GM21619 (cell line): ENCODE measurements around the gene CEP128.

Experiments
- ATAC-seq: cut with Tn5 transposase; IDR thresholded peaks from one replicate; pipeline ENCODE4 v1.9.1; 2021; ENCODE audit not compliant: unreplicated experiment

The CEP128 gene

DNA sequence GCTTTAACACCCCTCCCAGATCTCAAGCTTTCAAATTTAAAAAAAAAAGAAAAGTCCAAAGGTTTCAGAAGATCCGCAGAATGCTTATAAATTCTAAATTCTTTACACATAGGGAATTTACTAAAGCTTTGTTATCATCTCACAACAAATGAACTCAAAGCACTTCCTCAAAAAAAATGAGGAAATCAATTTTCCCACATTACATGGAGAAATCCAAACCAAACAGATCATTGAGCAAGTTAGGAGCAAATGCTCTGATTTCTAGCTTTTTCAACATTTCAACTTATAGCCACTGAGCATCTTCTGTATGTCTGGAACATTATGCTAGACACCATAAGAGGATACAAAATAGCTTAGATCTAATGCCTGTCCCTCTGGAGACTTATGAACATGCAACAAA lies 161.0 kb downstream of the CEP128 start:
- no peak for ATAC-seq

DNA sequence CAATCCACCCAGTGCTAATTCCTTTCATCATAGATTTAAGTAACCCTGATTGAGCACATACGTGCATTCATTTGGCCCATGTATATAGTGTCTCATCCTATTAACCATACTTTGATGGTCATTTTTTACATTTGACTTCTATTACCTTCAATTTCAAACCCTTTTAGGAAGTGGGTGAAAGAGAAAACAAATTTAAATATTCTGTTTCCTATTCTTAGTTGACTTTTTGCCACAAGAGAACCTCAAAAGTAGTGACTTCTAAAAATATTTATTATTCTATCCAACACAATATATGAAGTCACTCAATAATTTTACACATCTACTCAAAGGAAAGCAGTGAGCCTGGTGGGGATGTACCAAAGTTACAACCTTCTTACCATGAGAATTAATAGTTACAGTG lies 164.9 kb downstream of the CEP128 start:
- ATAC-seq: peak; percentile 56

DNA sequence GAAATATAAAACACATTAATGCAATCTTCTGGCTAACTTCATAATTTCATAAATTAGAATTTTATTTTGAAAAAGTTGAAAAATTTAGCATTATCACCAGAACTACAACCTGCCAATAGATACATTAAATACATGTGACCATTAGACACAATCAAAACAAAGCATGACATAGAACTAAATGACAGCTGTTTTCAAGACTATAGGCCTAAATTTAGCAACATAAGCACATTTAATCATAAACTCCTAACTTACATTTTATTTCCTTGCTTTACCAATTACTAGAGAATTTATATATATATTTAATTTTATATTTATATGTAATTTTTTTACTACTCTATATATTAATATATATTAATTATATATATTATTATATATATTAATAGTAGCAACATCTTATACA lies 165.4 kb downstream of the CEP128 start:
- no peak for ATAC-seq

DNA sequence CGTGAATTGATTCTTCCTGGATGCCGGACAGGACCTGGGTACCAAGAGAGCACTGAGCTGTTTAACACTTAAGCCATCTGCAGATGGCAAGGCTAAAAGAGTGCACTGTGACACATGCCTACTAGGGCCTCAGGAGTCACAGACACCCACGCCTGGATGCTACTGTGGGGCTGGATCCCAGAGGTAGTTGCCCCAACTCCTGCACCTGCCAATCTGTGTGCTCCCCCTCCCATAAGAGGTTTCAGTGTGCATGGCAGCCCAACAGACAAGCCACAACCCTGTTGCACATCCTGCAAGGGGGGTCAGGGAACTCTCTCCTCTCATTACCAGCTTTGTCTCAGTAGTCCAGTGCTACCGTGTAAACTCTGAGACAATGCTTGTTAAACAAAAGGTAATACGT lies 169.0 kb downstream of the CEP128 start:
- no peak for ATAC-seq

DNA sequence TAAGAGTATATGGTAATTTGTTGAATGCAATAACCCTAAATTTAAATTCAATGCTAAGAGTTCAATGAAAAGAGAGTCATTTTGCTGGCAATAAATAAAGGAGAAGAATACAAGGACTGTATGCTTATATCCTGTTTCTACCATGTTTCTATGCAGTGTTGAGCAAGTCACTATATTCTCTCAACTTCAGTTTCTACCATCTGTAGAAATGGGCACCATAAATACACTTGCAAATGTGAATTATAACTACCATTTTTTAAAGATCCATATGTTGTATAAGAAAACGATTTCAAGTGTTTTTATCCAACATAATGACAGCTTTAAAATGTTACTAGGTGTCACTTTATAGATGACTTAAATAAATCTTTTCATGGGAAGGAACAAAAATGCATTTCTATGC lies 170.3 kb downstream of the CEP128 start:
- ATAC-seq: no peak

DNA sequence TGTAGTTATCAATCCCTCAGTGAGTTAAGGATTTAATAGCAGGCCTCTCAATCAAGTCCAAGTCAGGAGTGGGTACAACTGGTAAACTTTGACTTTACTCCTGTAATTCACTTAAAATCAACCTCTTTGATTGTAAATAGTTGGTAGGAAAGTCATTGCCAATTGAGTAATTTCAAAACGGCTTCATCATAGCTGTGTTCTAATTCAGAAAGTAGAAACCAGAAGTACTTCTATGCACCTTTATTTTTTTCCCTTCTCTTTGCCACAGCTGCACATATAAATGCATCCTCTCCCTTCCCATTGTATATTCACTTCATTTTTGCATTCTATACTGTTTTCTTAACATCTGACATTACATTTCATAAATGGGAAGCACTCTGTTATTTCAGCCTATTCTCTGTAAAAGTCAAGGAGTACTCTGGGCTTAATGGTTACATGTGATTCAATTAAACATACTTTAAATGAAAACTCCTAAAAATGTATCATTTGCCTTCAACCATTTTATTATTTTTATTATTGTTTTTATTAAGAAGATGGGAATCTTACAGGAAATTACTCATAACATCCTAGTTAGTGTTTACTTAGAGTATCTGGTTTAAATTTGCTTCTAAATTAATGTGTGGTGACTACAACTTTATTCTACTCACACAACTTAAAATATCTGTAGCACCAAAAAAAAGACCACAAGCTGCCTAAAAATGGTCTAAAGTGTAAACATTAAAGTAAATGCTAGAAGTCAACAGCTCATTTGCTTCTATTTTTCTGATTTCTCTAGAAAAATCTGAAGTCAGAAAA lies 171.2 kb downstream of the CEP128 start:
- ATAC-seq: no peak

DNA sequence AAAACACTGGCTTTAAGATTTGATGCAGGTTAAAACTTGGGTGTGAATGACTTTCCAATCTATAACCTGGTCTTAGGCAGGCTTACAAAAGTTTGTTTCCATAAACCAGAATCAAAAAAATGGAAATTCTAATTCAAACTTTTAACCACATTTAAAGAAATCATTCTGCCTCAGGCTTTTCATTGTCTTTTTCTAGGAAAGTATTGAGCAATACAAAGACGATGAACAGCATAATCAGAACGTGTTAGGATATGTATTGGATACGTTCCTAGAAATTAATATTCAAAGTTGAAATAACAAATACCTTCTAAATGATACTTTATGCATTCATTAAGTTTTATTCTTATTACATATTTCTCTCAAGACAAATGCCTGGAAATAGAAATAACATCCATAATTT lies 172.9 kb downstream of the CEP128 start:
- no peak for ATAC-seq

DNA sequence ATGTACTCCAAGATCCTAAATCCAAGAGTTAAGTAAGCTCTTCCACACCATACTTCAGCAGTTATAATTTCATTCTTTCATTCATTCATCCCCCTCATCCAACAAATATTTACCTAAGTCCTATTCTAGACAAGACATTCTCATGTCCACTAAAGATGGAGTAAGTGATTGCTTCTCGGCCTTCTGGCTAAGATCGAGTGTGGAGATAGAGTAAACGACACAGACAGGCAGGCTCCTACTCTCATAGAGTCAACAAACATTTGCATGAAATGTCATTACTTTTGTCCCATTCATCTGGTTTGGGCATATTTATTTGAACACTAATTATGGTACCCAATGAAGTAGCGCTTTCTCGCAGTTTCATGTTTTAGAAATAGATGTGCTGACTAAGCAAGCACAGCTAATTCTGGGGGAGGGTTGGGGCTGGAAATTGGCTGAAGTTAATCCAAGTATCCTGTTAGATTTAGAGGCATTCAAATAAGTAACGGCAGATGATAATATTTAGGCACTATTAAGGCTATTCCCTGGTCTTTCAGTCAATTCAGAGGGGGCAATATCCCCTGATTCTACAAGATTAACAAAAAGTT lies 176.5 kb downstream of the CEP128 start:
- ATAC-seq: no peak

DNA sequence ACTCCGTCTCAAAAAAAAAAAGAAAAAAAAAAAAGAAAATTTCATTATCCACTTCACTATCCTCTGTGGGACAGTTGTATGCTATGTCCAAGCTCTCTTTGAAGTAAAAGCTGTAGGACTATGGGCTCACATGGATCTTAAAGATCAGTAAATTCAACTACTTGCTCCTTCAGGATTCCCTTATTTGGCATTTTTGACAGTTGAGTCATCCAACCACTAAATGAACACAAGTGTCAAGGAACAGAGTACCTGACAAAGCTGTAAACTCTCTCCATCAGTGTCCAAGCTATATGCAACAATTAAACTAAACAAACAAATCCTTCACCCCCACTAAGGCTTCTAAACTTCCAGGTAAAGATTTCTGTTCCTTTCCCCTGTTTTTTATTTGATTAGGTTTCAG lies 177.0 kb downstream of the CEP128 start:
- ATAC-seq: no peak

DNA sequence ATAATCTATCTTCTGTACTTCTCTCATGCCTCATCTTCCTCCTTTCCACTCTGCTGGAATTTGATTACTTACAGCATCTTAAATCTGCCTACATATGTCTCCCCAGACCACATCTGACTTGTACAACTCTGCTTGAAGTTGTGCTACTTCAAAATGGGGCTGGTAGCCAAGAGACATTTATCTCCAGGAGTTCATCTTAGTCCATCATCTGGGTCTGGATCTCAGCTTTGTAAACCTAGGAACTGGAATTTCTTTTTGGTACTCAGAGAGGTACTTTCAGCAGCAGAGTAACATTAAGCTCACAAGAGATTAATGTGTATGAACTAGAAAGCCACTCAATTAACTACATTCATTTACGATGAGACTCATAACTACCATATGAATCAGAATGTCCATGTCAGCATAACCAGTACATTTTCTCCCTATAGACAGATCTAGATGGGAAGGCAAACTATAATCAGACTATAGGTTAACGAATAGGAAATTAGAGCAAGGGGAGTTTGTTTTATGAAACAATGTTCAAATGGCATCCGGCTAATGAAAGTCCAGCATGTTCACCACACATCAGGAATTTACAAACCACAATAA lies 178.8 kb downstream of the CEP128 start:
- no peak for ATAC-seq

DNA sequence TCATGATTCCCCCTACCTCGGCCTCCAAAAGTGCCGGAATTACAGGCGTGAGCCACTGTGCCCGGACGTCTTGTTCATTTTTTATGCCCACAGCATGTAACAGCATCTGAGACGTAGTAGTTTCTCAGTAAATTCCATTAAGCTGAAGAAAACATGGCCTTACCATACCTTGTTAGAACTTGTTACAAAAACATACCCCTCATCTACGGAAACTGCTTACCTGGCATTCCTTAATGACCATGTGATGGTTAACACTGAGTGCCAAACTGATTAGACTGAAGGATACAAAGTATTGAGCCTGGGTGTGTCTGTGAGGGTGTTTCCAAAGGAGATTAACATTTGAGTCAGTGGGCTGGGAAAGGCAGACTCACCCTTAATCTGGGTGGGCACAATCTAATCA lies 186.8 kb downstream of the CEP128 start:
- no peak for ATAC-seq

DNA sequence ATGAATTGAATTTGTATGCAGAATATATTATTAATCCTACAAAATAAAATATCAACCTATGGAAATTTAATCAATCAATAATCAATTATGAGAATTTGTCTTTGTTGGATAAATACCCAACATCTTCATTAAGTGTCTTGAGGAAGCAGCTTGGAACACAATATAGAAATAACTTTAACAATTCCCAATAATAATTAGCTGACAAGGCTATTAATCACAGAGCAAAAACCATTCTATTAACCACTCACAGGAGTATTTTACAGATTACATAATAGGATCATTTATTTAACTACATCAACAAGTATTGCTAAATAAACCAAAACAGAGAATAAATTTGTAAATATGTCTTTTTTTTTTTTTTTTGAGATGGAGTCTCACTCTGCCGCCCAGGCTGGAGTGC lies 190.3 kb downstream of the CEP128 start:
- no peak for ATAC-seq

DNA sequence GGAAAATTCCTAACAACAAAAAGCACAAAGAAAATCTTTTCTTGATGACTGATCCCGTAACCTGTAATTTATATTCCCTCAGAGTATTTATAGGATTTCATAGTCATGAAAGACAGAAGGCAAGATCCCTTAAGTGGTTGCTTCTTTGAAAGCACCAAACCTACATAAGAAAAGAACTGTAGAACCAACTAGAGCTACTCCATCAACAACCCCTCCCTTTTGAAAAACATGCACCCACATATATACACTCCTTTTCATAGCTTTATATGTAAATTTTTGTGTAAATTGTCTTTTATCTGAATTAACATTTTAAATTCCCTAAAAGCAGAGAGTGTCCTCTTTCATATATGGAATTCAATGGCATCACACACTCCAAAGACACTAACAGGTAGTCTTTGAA lies 215.3 kb downstream of the CEP128 start:
- ATAC-seq: no peak

DNA sequence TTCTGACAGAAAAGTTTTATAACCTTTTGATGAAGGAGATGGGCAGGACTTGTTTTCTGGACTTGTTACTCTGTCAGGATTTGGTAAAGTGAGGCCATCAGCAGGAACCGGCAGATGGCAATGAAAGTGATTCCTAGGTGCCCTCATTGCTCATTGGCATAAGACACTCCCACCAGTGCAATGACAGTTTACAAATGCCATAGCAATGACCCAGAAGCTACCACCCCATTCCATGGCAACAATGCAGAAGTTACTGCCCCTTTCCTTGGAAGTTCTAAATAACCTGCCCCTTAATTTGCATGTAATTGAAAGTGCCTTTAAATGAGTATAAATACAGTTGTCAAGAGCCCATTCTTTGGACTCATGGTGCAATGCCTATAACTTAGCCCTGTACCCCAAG lies 222.6 kb downstream of the CEP128 start:
- ATAC-seq: no peak

DNA sequence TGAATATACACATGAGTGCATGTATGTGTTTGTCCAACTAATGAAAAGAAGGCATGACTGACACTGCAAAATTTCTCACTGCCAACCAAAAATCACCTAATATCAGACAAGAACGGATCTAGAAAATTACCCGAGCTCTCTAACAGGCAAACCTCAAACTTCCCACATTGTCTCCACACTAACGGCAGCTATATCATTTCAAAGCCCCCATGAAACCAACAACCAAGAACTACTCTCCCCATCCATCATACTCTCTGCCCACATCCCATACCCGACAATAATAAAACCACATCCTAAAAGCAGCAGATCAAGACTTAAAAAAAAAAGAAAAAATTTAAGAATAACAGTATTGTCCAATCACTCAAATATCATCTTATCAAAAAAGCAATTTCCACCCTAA lies 227.1 kb downstream of the CEP128 start:
- no peak for ATAC-seq

DNA sequence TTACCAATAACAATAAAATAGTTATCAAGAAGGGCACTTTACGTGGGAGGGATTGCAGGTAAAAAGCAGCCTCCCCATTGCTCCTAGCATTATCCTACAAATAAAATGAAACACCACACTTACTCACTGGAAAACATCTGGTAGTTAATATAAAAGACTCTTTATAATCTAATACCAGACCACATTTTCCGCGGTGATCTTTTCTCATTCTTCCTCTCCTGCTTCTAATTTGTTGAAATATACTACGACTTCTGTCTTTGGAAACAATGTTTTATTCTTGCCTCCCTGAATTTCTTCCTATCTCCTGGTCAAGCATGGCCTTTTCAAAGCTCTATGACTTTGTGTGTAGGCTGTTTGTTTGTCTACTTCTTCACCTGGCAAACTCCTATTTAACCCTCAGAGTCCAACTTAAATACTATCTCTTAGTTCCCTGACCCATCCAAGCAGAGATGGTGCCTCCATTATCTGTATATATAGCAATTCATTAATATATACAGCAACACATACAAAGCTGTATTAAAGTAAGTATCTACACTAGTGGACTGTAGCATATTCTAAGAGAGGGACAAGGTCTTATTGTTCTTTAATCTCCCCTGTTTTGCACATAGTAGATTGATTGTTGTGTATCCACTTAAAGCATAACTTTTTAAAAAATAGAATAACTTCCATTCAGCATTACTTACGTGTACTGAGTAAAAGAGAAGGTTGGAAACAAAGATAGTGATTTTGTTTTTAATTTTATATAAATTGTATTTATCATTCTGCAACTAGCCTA lies 228.3 kb downstream of the CEP128 start:
- no peak for ATAC-seq

DNA sequence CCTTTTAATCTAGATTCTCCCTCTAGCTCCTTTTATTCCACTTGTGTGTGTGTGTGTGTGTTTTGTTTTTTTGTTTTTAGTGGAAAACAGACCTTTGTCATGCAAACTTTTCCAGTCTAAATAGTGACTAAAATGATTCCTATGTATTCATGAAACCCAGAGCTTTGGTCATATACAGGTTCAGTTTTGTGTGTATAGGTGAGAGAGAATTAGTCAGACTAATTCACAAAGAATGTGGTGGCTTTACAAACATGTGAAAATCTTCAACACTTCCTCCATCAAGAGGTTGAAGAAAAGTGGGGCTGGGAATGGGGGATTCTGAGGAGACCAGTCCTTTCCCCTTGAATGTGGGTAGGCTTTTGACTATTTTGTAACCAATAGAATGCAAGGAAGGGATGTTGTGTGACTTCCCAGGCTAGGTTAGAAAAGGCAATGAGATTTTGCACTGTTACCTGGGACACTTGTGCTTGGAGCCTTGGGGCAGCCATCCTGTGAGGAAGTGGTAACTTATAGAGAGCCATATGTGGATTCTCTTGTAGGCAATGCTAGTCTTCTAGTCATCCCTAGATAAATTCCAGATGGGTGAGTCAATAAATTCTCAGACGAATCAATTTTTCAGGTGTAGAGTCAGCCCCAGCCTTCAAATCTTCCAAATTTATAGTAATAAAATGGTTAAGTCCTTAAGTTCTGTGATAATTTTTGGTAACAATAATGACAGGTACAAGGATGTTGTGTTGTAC lies 236.1 kb downstream of the CEP128 start:
- no peak for ATAC-seq

DNA sequence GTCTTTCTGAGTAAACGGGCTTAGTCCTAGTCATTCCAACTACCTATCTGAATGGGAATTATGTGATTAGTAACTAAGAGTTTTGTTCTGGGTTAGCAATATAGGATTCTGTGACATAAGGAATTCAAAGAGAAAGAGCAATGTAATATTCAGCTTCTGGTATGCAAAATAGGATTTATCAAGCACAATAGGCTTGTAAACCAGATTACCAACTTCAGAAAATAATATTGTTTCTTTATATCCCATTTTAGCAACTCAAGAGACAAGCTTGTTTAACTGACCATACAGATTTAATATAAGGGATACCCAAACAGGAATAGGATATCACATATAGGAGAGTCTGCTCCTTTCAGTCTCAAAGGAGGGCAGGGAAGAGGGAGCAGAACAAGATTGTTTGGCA lies 240.9 kb downstream of the CEP128 start:
- ATAC-seq: no peak

DNA sequence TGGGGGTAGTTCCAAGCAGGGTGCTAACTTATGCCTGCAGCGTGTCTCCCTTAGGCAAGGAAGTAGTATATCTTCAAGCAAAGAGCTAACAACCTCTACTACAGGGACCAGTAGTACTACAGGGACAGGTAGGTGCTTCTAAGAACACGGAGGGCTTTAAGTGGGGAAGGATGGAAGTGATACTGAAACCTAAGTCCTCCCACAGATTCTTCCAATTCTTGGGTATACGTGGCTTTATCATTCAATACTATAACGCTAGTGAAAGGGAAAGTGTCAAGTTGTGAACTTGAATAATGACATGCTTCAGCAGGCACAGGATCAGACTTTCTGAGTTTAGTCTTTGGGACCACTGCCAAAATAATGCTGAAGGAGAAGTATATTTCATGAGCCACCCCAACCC lies 241.7 kb downstream of the CEP128 start:
- ATAC-seq: no peak

DNA sequence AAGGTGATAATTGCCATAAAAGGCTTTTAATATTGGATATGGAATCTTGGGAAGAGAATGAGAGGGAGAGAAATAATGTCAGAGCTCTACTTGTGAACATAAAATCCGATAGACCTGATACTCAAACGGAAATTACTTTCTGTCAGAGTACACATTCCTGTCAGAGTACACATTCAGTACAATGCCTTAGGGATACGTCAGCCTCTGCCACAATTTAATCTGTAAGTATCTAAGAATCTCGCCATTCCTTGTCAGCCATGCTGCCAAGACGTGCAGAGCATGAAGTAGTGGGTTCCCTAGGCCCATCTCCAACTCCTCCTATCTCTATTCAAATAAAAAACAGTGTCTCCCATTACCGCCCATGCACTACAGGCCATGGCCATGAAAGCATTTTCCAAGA lies 242.6 kb downstream of the CEP128 start:
- ATAC-seq: no peak

DNA sequence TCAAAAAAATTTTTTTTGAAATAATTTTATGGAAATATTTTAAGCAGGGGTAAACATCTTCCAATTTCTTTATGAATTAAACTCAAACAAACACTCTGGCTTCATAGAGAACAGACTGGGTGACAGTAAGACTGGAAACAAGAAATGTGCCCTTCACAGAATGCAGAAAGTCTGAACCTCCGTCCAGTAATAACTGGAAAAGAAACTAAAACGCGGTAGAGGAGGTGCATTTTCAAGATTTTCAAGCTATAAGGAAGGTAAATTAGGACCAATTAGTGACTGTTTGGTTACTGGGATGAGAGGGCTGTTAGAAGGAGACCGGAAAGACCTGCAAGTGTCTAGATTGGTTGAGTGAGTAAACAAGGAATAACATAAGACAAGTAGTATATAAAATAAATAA lies 245.7 kb downstream of the CEP128 start:
- ATAC-seq: peak; percentile 80
